HCT116 (cell line): Measurements from ENCODE around the gene TEN1. TPM values are rescaled to one million over a fixed set of nuclear protein-coding genes. Genes with fewer than 3 reads are reported as not detected.
"Not testable (repeated sequence)": the region's sequence is repeated elsewhere in the genome, so short reads cannot be mapped to it uniquely, and the experiment has no call there.

Experiments
- ATAC-seq: fragments of 200-7000 bp; cut with Tn5 transposase; 2 replicates; pipeline ENCODE4 v1.9.1; 2020; ENCODE audit warnings: mild to moderate bottlenecking, moderate library complexity
- BruUV-seq: library from RNA; stranded (reverse); fragments of 400-500 nt; replicated peaks from 2 replicates; lab custom pipeline; 2021; lab: Mats Ljungman, UMichigan
- CTCF ChIA-PET: fragments of 300-600 bp; sonication (Branson Sonifier 250); formaldehyde crosslinking; loops from one replicate; lab custom pipeline; 2021; ENCODE audit warnings: antibody characterized with exemption; lab: Charles Lee
- POLR2A ChIA-PET: fragments of 300-600, 350-600 bp; sonication (Branson Sonifier 250); formaldehyde crosslinking; loops from one replicate; lab custom pipeline; 2021; ENCODE audit warnings: antibody characterized with exemption; lab: Charles Lee
- RAD21 ChIA-PET, 2 experiments: fragments of 300-600 bp; sonication (Branson Sonifier 250); formaldehyde crosslinking; loops; one replicate each; lab custom pipeline; 2023; ENCODE audit warnings: low total read pairs in 2 of 2; ENCODE audit not compliant: uncharacterized antibody in 2 of 2, unreplicated experiment in 2 of 2, low non-redundant PET in 1 of 2; lab: Charles Lee
- DNase-seq: peaks from one replicate; pipeline ENCODE4 v3.0.0-alpha.2; 2010; ENCODE audit warnings: low read depth, low spot score
- H2AFZ ChIP-seq: fragments of 200-600 bp; shearing (Covaris generic), sonication (generic); 2 replicates; pipeline ENCODE4 v1.6.1; 2017; ENCODE audit warnings: low read depth, mixed run types, mixed read lengths, antibody characterized with exemption, low read length; ENCODE audit not compliant: poor library complexity, severe bottlenecking
- H3K27ac ChIP-seq: 2 replicates; pipeline ENCODE4 v1.5.1; 2012; ENCODE audit warnings: low read depth, low read length
- H3K27me3 ChIP-seq: fragments of 200-600 bp; sonication (generic); 2 replicates; pipeline ENCODE4 v1.6.1; 2016; ENCODE audit warnings: mixed run types, low read length, mixed read lengths; ENCODE audit not compliant: insufficient read depth
- H3K36me3 ChIP-seq, 2 experiments: fragments of 200-500 bp in 1 of 2; fragments of 200-600 bp in 1 of 2; sonication (Bioruptor generic) in 1 of 2; sonication (generic) in 1 of 2; 2 replicates each; pipeline versions ENCODE4 v1.5.1 to v1.6.1; 2014 to 2016; ENCODE audit warnings: low read length in 2 of 2, inconsistent platforms in 1 of 2, mixed read lengths in 1 of 2, mixed run types in 1 of 2; ENCODE audit not compliant: insufficient read depth in 2 of 2, control insufficient read depth in 1 of 2
- H3K4me1 ChIP-seq, 2 experiments: fragments of 200-600 bp in 1 of 2; sonication (generic) in 1 of 2; 2 replicates each; pipeline versions ENCODE4 v1.5.1 to v1.6.1; 2012 to 2017; ENCODE audit warnings: low read length in 2 of 2, inconsistent platforms in 1 of 2, mild to moderate bottlenecking in 1 of 2, mixed read lengths in 1 of 2, mixed run types in 1 of 2, moderate library complexity in 1 of 2; ENCODE audit not compliant: insufficient read depth in 2 of 2, control insufficient read depth in 1 of 2
- H3K4me2 ChIP-seq: fragments of 200-600 bp; sonication (generic); 2 replicates; pipeline ENCODE4 v1.6.1; 2017; ENCODE audit warnings: mixed run types, low read length, mixed read lengths
- H3K4me3 ChIP-seq, 2 experiments: fragments of 200-600 bp in 1 of 2; sonication (generic) in 1 of 2; replicated peaks in 1 of 2; 2 replicates each; pipeline ENCODE4 v1.5.1; 2011 to 2016; ENCODE audit warnings: low read length in 2 of 2, control low read depth in 1 of 2, low read depth in 1 of 2, mild to moderate bottlenecking in 1 of 2, mixed read lengths in 1 of 2, mixed run types in 1 of 2
- H3K79me2 ChIP-seq: fragments of 200-600 bp; sonication (generic); 2 replicates; pipeline ENCODE4 v1.6.1; 2017; ENCODE audit warnings: mild to moderate bottlenecking, mixed run types, low read length, moderate library complexity, mixed read lengths; ENCODE audit not compliant: insufficient read depth
- H3K9ac ChIP-seq: fragments of 200-600 bp; sonication (generic); 2 replicates; pipeline ENCODE4 v1.6.1; 2016; ENCODE audit warnings: low read length, mixed read lengths
- H3K9me2 ChIP-seq: fragments of 200-600 bp; sonication (generic), shearing (Covaris generic); 2 replicates; pipeline ENCODE4 v1.6.1; 2017; ENCODE audit warnings: mixed run types, mild to moderate bottlenecking, moderate library complexity; ENCODE audit not compliant: insufficient read depth
- H3K9me3 ChIP-seq, 2 experiments: fragments of 200-500 bp in 1 of 2; fragments of 200-600 bp in 1 of 2; sonication (Bioruptor generic) in 1 of 2; sonication (generic) in 1 of 2; 2 replicates each; pipeline ENCODE4 v1.6.1; 2014 to 2017; ENCODE audit warnings: low read length in 2 of 2, mixed read lengths in 2 of 2, inconsistent platforms in 1 of 2, low read depth in 1 of 2, mild to moderate bottlenecking in 1 of 2, mixed run types in 1 of 2, moderate library complexity in 1 of 2; ENCODE audit not compliant: control insufficient read depth in 1 of 2, insufficient read depth in 1 of 2
- H4K20me1 ChIP-seq: fragments of 200-600 bp; sonication (generic), shearing (Covaris generic); 2 replicates; pipeline ENCODE4 v1.6.1; 2017; ENCODE audit warnings: mixed run types, mild to moderate bottlenecking, moderate library complexity; ENCODE audit not compliant: insufficient read depth
- EZH2phosphoT487 ChIP-seq: fragments of 200-600 bp; IDR thresholded peaks from 2 replicates; pipeline ENCODE4 v1.6.1; 2018; ENCODE audit warnings: antibody characterized with exemption, borderline replicate concordance
- FOSL1 ChIP-seq: IDR thresholded peaks from 2 replicates; pipeline ENCODE4 v1.6.1; 2012; ENCODE audit warnings: low read depth
- RAD21 ChIP-seq: IDR thresholded peaks from 2 replicates; pipeline ENCODE4 v1.6.1; 2012; ENCODE audit warnings: low read depth, mild to moderate bottlenecking
- intact Hi-C: fragments of 100-400 bp; cut with micrococcal nuclease; formaldehyde crosslinking; loops from 2 replicates; pipeline ENCODE4 v1.10.0; 2022
- total RNA-seq: library from RNA; stranded (reverse); gene quantifications from one replicate; pipeline ENCODE4 v1.2.1, GENCODE V29; 2021; ENCODE audit not compliant: unreplicated experiment
- TF ChIP-seq, protein P1 (sequence below), 3 experiments: fragments of 200-600 bp in 1 of 3; sonication (generic) in 1 of 3; IDR thresholded peaks in 2 of 3; conservative IDR thresholded peaks in 1 of 3; 2 replicates each; pipeline ENCODE4 v1.5.1; 2012 to 2017; ENCODE audit warnings: low read depth in 2 of 3, low read length in 2 of 3, antibody characterized with exemption in 1 of 3, borderline replicate concordance in 1 of 3, control low read depth in 1 of 3, mild to moderate bottlenecking in 1 of 3, mixed read lengths in 1 of 3, mixed run types in 1 of 3, moderate library complexity in 1 of 3; ENCODE audit not compliant: insufficient read depth in 1 of 3

TEN1 gene
- total RNA-seq, 1 experiment from 2014 or later = 18.5 TPM

- intact Hi-C loops = no loop called here
- H3K27me3 ChIP-seq = no peaks in the 10 kb centered on the region
- H2AFZ ChIP-seq = no peak overlapping the region
- H3K9me2 ChIP-seq = no peaks in the 10 kb centered on the region
- no TSS peak for BruUV-seq
- no peak for DNase-seq
- H3K4me1 ChIP-seq = no peaks in the 10 kb centered on the region
- POLR2A ChIA-PET = interaction anchor here (1.8 kb wide), 1 partner anchor 13 kb away, joined by 5 read pairs; the partner anchor contains the start of genes ACOX1 and TEN1
- H4K20me1 ChIP-seq = no peaks in the 10 kb centered on the region
- H3K27ac ChIP-seq = no peak overlapping the region
- RAD21 ChIA-PET = no interaction called here
- no peak for ATAC-seq
- TF ChIP-seq FOSL1 (no peak), RAD21 (no peak), EZH2phosphoT487 (no peak)
- TF ChIP-seq, protein P1, sequence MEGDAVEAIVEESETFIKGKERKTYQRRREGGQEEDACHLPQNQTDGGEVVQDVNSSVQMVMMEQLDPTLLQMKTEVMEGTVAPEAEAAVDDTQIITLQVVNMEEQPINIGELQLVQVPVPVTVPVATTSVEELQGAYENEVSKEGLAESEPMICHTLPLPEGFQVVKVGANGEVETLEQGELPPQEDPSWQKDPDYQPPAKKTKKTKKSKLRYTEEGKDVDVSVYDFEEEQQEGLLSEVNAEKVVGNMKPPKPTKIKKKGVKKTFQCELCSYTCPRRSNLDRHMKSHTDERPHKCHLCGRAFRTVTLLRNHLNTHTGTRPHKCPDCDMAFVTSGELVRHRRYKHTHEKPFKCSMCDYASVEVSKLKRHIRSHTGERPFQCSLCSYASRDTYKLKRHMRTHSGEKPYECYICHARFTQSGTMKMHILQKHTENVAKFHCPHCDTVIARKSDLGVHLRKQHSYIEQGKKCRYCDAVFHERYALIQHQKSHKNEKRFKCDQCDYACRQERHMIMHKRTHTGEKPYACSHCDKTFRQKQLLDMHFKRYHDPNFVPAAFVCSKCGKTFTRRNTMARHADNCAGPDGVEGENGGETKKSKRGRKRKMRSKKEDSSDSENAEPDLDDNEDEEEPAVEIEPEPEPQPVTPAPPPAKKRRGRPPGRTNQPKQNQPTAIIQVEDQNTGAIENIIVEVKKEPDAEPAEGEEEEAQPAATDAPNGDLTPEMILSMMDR (IDR thresholded peaks at IDR 0.05 in 2 of 3, conservative IDR thresholded peaks at IDR 0.05 in 1 of 3; ENCODE audit: borderline replicate concordance in 1 of 3, insufficient read depth in 1 of 3, low read depth in 2 of 3, low read length in 2 of 3) = no peak
- no peak overlapping the region for H3K4me3 ChIP-seq
- H3K79me2 ChIP-seq = no peaks in the 10 kb centered on the region
- H3K36me3 ChIP-seq = no peaks in the 10 kb centered on the region; a peak in 1 of 4 replicates
- CTCF ChIA-PET = interaction anchor here (1.1 kb wide), 1 partner anchor 35 kb away, joined by 3 read pairs; the partner anchor contains the start of gene CDK3
- H3K4me2 ChIP-seq = no peak overlapping the region
- no peak overlapping the region for H3K9ac ChIP-seq
- H3K9me3 ChIP-seq = no peaks in the 10 kb centered on the region
These were observed 13.6 kb upstream of the TEN1 start for GRCh38 chr17:75965468-75965867.

GRCh38 chr17:75969044-75969443, 10.0 kb upstream of the TEN1 start:
- H3K4me1 ChIP-seq, H3K9ac ChIP-seq, H3K36me3 ChIP-seq, H3K4me2 ChIP-seq, intact Hi-C loops, RAD21 ChIA-PET, H3K27ac ChIP-seq, H3K9me2 ChIP-seq, H3K4me3 ChIP-seq, CTCF ChIA-PET, H4K20me1 ChIP-seq, DNase-seq, BruUV-seq, ATAC-seq, H3K9me3 ChIP-seq, H3K79me2 ChIP-seq, H2AFZ ChIP-seq, H3K27me3 ChIP-seq: not testable (repeated sequence)
- POLR2A ChIA-PET = interaction anchor here (1.3 kb wide), 1 partner anchor 10 kb away, joined by 3 read pairs; the partner anchor contains the start of genes ACOX1 and TEN1
